Dermis blood vessel endothelial cell (primary cell): Measurements from ENCODE around the gene LSM8. TPM values are rescaled to one million over a fixed set of nuclear protein-coding genes. Genes with fewer than 3 reads are reported as not detected.
A peak's percentile ranks its signal among the peaks of the same experiment; 100 is the strongest.
"Not testable (repeated sequence)": the region's sequence is repeated elsewhere in the genome, so short reads cannot be mapped to it uniquely, and the experiment has no call there.

ENCODE experiments used
- DNase-seq: peaks from one replicate; pipeline ENCODE4 v3.0.0; 2010
- total RNA-seq: library from RNA; depleted of rRNA; stranded (reverse); fragments of >200 nt; gene quantifications from 2 replicates; pipeline ENCODE4 v1.2.3, GENCODE V29; 2014

LSM8 gene
- 34.5 and 40.5 TPM in 2 replicates for total RNA-seq

DNA sequence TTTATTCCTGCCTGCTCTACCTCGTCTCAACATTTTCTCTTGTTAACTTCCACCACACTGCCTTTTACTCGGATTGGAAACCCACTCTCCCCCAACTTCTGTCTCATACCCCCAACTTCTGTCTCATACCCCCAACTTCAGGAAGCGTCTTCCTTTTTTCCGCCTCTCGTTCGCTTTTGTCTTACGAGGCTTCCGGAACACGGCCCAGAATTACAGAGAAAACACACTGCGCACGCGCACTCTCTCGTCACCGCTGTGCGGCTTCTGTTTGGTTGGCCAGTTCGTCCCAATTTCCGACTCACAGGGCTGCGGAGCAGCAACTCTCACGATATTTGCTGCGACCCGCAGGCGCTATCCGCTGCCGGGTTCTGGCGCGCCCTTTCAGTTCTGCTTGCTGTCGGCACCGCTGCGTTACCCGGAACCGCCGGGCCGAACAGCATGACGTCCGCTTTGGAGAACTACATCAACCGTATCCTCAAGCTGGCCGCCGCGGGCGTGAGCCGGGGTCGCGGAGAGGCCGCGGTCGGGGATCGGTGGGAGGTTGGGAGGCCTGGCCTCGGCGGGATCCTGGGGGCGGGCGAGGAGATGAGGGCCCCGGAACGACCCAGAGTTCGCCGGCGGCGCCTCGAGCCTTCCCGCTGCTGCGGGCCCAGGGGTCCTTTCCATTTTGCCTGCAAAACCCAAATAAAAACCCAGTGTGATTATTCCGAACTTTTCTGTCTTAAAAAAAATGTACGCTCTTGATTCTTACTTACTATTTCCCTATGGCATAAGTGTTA, at the start of gene LSM8:
Gene LSM8 (plus strand): TSS at position 379 of the 779 bp plus-strand sequence. CDS start 60 bp downstream, at position 439.
- peak; percentile 99 for DNase-seq

DNA sequence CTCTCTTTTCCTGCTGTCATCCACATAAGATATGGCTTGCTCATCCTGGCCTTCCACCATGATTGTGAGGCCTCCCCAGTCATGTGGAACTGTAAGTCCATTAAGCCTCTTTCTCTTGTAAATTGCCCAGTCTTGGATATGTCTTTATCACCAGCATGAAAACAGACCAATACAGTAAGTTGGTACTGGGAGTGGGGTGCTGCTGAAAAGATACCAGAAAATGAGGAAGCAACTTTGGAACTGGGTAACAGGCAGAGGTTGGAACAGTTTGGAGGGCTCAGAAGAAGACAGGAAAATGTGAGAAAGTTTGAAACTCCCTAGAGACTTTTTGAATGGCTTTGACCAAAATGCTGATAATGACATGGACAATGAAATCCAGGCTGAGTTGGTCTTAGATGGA, 49.5 kb upstream of the LSM8 start:
- not testable (repeated sequence) for DNase-seq

DNA sequence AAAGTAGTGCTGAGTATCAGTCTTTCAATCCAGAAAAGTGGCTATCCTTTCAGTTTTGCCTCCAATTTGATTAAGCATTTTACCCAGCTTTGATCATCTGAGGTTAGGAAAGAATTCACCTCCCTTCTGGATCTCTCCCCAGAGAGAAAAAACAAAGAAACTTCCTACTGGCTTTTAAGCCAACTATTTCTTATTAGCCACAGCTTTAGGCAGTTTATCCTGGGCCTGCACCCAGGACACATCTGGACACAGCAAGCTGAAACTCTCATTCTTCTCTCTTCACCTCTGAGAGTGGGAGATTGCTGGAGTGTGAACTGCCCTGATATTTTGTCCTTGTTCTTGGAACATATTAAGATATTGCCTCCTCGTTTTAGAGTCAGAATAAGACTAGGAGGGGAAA, 43.5 kb upstream of the LSM8 start:
- no peak for DNase-seq

DNA sequence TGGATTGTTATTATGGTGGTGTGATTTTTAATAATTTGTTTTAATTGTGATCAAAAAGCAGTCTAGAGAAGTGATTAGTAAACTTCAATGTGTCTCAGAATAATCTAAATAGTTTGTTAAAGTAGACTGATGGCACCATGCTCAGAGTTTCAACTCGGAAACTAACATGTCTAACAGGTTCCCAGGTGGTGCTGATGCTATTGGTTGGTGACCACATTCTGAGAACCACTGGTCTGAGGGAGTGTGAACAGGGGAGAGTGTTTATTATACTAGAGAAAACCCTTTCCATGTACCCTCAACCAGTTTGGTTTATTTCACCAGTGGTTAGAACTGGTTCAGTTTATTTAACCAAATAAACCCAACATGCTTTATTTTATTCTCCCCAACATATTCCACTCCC, 42.0 kb upstream of the LSM8 start:
- DNase-seq: no peak

DNA sequence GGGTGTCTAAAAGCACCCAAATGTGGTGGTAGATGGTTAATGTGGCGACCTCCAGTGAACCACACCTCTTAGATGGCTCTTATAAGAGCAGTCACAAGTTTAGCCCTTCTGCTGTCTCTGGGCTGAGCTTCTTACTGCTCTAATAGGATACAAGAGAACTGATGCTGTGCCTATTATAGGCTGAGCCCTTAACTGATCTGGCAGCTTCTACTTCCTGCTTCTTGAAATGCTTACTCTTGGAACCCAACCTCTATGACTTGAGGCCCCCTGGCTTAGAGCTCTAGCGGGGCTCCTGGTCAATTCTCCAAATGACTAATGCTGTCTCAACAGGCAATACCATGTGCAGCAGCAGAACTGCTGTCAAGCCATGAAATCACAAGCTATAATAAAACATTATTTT, 35.0 kb upstream of the LSM8 start:
- no peak for DNase-seq

DNA sequence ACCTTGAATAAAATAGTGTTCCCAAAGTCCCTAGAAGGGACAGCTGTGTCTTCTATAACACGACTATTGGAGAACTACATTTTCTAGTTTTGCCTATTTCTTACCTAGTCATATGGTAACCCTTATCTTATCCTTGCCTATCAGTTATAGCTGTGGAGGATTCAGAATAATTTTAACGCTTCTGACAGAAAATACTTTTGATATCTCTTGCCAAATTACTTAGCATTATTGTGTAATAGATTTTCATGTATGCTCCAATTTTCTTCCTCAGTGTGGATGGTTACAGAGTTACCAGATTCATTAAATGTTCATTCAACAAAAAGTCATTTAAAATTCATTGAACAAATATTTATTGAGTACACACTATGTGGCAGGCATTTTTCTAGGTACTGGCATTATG, 34.6 kb upstream of the LSM8 start:
- DNase-seq: no peak

DNA sequence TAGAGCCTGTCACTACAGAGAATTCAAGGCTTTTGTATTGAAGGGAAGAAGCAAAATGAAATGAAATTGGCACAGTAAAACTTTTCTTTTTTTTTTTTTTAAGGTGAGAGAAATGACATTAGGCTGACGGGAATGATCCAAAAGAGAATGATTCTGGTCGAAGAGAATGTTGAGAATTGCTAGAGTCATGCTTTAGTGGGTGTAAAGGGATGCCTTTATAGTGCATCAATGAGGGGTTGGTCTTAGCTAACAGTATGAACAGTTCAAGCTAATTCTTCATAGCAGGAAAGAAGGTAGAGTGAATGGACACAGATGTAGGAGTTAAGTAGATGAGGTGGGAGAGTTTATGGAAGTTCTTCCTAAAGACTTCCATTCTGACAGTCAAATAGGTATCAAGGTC, 32.3 kb upstream of the LSM8 start:
- DNase-seq: no peak

DNA sequence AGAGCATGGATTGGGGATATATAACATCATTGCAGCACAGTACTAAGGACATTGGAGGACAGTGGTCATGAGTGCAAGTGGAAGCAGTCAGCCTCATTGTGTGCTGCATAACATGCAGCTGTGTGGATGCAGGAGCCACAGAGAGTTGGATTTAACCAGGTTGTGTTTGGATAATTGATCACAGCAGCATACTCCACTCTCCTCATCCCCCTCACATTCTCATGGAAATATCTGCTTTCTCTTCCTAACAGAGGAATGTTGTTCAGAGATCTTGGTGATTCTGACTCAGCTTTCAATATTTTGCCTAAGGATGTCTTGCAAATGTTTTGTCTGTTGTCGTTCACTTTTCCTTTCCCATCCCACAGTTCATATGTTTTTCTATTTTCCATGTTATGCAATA, 31.8 kb upstream of the LSM8 start:
- DNase-seq: no peak

DNA sequence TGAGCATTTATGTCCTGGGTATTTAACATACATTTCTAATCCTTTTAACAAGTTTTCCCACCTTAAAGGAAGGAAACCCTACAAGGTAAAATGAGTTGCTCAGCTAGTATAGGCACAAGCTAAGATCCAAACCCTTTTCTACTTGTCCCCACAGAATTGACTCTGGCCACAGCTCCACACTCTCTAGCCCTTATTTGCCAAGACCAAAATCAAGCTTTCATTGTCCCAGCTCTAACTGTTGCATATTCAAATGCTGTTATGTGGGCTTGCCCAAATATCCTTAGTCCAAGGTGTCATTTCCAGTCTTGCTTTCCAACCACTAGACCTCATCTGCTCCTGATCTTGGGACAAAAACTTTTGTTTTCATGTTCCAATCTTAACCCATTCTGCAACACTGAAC, 31.3 kb upstream of the LSM8 start:
- no peak for DNase-seq

DNA sequence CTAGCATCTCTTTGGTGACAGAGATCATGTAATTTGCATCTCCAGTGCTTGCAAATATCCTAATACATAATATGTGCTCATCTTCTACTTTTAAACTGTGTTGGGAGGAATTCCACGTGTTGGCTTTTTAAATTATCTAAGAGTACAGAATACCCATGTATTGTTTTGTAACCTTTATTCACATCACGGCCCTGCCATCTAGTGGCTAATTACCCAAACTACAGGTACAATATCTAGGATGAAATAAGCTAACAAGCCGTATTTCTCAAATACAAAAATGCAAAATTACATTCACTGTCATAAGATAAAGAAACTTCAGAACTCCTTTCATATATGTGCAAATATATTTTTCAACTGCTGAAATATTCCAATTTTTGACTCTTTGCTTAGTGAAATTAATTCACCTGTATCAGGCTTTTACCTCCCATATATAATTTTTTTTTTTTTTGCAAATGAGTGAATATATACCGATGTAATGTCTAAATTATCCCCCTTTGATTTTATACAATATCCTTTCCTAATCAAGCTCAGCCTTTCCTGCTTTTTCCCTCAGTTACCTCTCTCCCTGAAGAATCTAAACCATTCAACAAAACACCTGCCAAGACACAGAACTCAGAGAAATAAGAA, 30.3 kb upstream of the LSM8 start:
- DNase-seq: peak; percentile 58

DNA sequence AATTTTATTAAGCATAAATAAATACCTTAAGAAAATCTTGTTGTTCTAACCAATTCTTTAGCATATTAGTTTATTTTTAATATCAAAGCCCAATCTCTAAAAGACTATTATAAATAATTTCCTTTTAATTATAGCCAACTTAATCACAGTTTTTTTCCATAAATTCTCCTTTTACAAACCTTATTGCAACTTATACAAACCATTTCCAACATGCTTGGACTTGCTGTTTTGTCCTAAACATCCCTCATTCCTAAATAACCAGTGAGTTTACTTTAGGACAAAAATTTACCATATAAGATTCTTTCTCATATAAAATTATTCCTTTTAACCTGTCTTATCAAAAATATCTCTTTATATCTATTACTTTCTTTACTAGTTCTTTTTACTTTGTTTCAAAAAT, 25.2 kb upstream of the LSM8 start:
- peak; percentile 5 for DNase-seq

DNA sequence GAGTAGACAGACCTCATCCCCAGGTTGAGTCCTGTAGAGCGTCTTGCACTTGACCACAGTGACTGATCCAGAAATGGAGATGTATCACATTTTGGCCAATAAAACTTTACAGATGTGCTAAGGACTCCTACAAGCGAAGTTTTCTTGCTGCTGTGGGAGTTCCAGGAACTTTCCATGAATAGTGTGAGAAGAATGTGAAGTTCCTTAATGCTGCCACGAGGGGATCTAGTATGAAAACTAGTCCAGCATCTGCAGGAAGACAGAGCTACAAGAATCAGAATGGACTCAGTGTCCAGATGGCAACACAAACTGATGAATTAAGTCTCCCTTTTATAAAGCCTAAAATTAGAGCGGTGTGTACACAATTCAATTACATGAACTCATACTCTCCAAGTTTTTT, 14.8 kb upstream of the LSM8 start:
- DNase-seq: no peak

DNA sequence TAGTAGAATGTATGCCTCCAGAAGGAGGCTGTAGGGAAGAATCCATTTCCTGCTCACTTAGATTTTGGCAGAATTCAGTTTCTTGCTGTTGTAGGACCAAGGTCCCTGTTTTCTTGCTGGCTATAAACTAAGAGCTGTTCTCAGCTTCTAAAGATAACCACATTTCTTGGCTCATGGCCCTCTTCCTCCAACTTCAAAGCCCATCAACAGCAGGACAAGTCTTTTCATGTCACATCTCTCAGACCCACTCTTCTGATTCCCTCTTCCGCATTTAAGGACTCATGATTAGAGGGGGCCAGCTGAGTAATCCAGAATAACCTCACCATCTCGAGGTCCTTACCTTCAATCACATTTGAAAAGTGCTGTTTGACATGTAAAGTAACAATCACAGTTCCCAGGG, 8.2 kb upstream of the LSM8 start:
- no peak for DNase-seq

DNA sequence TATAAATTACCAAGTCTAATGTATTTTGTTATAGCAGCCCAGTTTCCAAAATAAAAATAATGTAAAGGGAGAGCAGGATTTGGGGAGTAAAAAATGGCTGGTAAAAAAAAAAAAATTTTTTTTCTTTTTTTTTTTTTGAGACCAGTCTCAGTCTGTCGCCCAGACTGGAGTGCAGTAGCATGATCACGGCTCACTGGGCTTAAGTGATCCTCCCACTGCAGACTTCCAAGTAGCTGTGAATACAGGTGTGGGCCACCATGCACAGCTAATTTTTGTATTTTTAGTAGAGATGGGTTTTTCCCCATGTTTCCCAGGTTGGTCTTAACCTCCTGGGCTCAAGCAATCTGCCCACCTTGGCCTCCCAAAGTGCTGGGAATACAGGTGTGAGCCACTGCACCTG, 4.8 kb upstream of the LSM8 start:
- DNase-seq: no peak

DNA sequence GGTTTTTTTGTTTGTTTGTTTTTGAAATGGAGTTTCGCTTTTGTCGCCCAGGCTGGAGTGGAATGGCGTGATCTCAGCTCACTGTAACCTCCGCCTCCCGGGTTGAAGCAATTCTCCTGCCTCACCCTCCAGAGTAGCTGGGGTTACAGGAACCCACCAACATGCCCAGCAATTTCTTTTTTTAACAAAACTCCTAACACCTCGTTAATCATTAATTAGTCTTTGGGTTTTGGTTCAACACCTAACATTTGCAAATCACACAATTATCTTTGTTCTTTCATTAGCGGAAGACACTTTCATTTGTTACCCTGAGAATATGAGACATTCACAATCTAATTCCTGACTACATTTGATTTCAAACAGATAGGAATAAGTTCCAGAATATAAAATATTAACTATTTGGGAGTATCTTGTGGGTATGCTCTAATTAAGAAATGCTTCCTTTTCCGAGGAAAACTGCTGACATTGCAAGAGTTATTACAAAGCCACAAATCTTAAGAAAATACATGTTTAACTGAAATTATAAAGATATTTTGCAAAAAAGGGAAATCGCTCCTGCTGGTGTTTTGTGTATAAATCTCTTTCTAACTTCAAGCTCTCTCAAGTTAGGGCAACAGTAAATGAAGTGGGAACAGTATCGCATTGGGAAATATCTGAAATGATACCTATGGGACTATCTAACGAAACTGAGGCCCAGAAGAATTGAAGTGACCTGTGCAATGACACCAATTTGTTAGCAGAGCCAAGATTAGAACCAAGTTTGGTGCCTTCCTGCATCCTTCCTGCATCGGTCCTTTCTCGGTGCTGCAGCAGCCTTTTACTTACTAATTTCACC, 1.2 kb upstream of the LSM8 start:
- DNase-seq: no peak

DNA sequence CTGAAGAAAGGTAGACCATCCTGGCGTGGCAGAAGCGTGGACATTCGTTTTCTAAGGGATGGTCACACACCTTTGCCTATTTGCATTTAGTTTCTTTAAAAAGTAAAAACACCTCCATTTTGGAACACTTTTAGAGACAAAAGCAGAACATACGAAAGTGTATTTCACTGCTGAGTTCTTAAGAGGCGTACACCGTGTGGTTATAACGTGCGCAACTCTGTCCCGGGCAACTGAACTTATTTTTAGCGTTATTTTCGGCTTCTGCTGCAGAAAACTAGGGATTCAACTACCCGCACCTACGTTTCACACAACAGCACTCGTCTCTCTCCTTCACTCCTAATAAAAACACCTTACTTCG, 557 bp upstream of the LSM8 start:
- no peak for DNase-seq

DNA sequence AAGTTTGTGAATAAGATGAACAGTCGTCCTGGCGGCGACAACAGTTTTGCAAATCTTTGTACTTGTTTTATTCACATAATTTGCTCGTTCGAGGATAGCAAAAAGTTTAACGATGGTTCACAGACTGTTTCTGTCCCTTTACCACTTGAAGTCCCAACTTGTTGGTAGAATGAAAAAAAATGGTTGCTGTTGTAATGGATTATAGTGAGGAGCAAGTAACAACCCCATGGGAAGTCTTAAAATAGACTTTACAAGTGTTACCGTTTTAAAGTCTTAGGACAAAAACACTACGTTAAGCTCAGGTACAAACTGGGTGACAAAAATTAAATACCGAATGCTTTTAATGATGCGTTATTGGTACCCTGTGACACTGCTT, 589 bp downstream of the LSM8 start:
- DNase-seq: peak; percentile 27

DNA sequence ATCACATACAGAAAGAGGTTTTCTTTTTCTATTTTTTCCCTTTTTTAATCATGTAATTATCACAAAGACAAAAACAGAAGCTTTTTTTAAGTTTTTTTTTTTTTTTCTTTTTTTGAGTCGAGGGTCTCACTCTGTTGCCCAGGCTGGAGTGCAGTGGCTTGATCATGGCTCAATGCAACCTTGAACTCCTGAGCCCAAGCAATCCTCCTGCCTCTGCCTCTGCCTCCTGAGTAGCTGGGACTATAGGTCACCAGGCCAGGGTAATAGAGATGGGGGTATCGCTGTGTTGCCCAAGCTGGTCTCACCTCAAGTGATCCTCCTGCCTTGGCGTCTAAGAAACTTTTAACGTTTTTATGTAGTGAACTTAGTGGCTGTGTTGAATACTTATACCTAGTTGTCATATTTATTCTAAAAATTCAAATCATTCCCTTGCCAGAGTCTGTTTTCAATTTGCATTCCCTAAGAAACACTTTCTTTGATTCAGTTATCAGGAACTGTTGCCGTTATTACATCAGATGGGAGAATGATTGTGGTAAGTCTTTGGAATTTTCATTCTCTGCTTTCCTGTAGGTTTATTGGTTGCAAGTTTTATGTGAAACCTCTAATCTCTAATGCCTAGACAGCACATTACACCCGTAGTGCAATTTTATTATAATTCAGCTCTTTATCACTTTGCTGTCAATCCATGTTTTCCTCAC, 1.3 kb downstream of the LSM8 start:
- DNase-seq: no peak

DNA sequence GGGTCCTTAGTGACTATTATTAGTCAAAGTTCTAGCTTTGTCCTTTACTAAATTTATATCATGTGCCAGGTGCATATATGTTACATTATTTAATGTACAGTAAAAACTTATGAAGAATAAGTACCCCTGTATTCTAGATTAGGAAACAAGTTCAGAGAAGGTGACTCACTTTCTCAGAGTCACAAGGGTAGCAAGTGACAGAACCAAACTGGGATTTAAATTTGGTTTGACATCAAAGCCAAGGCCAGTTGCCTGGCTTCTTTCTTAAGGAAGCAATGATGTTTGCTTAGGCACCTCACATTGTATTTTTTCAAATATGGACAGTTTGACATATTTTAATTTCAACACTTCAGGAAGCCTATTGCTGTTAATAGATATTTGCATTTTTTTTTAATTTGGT, 2.5 kb downstream of the LSM8 start:
- no peak for DNase-seq

DNA sequence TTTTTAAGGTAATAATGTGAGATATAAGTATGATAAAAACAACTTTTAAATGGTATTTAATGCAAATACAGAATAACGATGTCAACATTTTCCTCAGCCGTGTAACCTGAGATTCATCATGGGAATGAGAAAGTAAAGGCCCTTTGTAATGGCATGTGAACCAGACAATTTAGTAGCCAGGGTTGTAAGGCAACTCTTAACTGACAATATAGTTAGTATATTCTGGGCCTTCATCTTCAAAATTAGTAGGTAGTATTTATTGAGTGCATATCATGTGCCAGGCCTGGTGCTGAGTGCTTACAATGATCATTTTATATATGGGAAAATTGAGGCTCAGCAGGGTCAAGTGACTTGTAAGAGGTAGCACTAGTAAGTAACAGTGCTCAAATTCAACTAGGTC, 10.6 kb downstream of the LSM8 start:
- DNase-seq: no peak

DNA sequence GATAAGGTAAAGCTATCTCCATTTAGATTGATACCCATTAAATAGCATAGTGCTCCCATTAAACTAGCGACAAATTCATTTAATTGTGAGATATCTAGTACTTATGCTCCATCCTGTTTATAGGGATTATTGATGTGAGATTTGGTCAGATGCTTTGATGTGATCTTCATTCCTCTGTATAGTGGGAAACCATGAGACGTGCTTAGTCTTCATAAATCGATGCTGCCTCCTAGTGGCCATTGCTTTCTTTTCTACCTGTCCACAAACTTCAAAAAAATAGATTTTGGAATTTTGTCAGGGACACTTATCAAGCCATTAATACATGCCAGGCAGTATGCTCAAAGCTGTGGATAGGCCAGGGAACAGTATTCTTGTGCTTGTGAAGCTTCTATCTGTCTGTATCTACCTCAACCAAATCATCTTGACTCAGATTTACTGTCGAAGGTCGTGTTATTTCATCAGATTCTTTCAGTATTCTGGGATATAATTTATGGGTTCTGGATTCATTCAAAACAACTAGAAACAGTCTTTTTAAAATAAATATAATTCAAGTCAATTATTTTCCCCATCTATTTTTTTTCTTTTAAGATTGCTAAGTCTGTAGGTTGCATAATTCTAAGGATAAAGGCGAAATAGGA, 12.0 kb downstream of the LSM8 start:
- peak; percentile 78 for DNase-seq

DNA sequence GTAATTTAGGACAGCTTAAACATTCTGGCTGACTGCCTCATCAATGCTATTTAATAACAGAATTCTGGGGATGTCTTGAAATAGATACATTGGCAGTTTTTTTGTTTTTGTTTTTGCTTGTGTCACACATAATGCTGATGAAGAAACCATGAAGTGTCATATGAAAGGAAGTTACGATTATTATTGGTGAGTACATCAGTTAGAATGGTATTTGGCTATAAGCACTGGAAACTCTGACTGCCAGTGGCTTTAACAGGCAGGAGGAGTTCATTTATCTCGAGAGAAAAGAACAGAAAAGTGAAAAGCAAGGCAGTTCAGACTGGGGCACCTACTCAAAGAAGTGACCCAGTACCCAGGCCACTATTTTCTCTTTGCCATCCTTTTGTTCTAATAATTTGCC, 18.1 kb downstream of the LSM8 start:
- no peak for DNase-seq
